Measurements from ENCODE around the gene SIK3.

SIK3 gene

GRCh38 chr11:116994195-116994594 lies 104.0 kb downstream of the SIK3 start:
- H3K36me3 Mint-ChIP-seq, result peaks cover 5% of the 10 kb centered on the region

DNA sequence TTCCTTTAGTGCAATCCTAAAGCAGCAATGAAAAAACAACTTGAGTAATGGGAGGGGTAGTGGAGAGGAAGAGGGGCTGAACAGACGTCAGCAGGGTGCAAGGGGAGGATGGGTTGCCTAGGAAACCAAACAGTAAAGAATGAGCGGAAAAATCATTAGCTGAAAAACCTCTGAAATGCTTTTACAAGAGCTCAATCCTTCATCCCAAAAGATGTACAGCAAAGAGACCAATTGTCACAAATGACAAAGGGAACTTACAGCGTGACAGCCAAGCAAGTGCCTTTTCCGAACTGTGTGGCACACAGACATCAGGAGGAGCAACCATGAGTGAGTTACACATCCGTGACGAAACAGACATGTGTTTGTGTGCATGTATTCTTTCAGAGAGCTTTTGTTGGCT lies 104.6 kb downstream of the SIK3 start:
- Mint-ChIP-seq H3K27ac (peak overlapping the region; percentile 78), H3K4me3 (peak overlapping the region; percentile 13), H3K4me1 (peaks cover 69% of the 10 kb centered on the region), H3K36me3 (peaks cover 5% of the 10 kb centered on the region), H3K9me3 (no peaks in the 10 kb centered on the region)
- ATAC-seq (peak; percentile 61), DNase-seq (ENCODE audit: low spot score in 2 of 2) (no peak)

More at GRCh38 chr11:116994195-116994594, 104.0 kb downstream of the SIK3 start:
- peak overlapping the region; percentile 78 for H3K27ac Mint-ChIP-seq
- H3K9me3 Mint-ChIP-seq, result no peaks in the 10 kb centered on the region
- ATAC-seq, result no peak
- H3K4me3 Mint-ChIP-seq, result no peak overlapping the region
- peaks cover 65% of the 10 kb centered on the region for H3K4me1 Mint-ChIP-seq
- DNase-seq (ENCODE audit: low spot score in 2 of 2), result no peak

- ATAC-seq (no peak), DNase-seq (ENCODE audit: low spot score in 2 of 2) (no peak)
- Mint-ChIP-seq H3K27ac (peak overlapping the region; percentile 78), H3K4me3 (no peak overlapping the region), H3K4me1 (peaks cover 79% of the 10 kb centered on the region), H3K36me3 (peaks cover 10% of the 10 kb centered on the region), H3K9me3 (no peaks in the 10 kb centered on the region)
Measured at GRCh38 chr11:116991491-116991890, 106.7 kb downstream of the SIK3 start.

GRCh38 chr11:116990811-116991210 lies 107.4 kb downstream of the SIK3 start:
- Mint-ChIP-seq H3K36me3 (peaks cover 10% of the 10 kb centered on the region), H3K27ac (no peak overlapping the region), H3K4me3 (no peak overlapping the region), H3K4me1 (peaks cover 86% of the 10 kb centered on the region), H3K9me3 (no peaks in the 10 kb centered on the region)
- DNase-seq (ENCODE audit: low spot score in 2 of 2), result no peak
- no peak for ATAC-seq

GRCh38 chr11:116990061-116990473 lies 108.2 kb downstream of the SIK3 start:
- peak; percentile 33 for ATAC-seq
- H3K36me3 Mint-ChIP-seq, result peaks cover 10% of the 10 kb centered on the region
- H3K27ac Mint-ChIP-seq, result no peak overlapping the region
- H3K4me3 Mint-ChIP-seq, result no peak overlapping the region
- no peak for DNase-seq (ENCODE audit: low spot score in 2 of 2)
- H3K9me3 Mint-ChIP-seq, result no peaks in the 10 kb centered on the region
- H3K4me1 Mint-ChIP-seq, result peaks cover 87% of the 10 kb centered on the region

GRCh38 chr11:116989184-116989583 lies 109.0 kb downstream of the SIK3 start:
- H3K9me3 Mint-ChIP-seq, result no peaks in the 10 kb centered on the region
- DNase-seq (ENCODE audit: low spot score in 2 of 2) (no peak), ATAC-seq (no peak)
- peaks cover 88% of the 10 kb centered on the region for H3K4me1 Mint-ChIP-seq
- peak overlapping the region; percentile 0 for H3K4me3 Mint-ChIP-seq
- H3K36me3 Mint-ChIP-seq, result peaks cover 6% of the 10 kb centered on the region
- peak overlapping the region; percentile 16 for H3K27ac Mint-ChIP-seq

- Mint-ChIP-seq H3K9me3 (no peaks in the 10 kb centered on the region), H3K4me3 (peak overlapping the region; percentile 51), H3K4me1 (peaks cover 80% of the 10 kb centered on the region), H3K36me3 (peaks cover 6% of the 10 kb centered on the region), H3K27ac (peak overlapping the region; percentile 65)
- ATAC-seq (peak; percentile 85), DNase-seq (ENCODE audit: low spot score in 2 of 2) (no peak)
Measured at GRCh38 chr11:116986521-116987105, 111.6 kb downstream of the SIK3 start.

DNA sequence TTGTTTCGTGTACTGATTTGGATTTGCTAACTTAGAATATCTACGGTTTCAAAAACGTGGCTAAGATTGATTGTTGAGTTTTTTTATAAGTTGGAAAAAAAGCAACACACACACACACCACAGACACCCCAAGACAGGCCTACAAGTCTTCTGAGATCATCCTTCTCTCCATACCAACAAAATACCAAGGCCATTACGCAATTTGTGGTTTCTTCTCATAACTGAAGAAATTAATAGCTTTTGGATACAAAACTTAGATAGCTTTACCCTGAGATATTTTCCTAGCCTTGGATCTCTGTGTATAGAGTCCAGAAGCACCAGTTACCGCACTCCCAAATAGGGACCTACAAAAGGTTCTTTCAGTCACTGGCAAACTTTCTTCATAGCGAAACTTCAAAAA lies 113.6 kb downstream of the SIK3 start:
- DNase-seq (ENCODE audit: low spot score in 2 of 2) (no peak), ATAC-seq (no peak)
- no peak overlapping the region for H3K4me3 Mint-ChIP-seq
- no peaks in the 10 kb centered on the region for H3K9me3 Mint-ChIP-seq
- H3K36me3 Mint-ChIP-seq, result peaks cover 6% of the 10 kb centered on the region
- peak overlapping the region; percentile 40 for H3K27ac Mint-ChIP-seq
- peaks cover 82% of the 10 kb centered on the region for H3K4me1 Mint-ChIP-seq

DNA sequence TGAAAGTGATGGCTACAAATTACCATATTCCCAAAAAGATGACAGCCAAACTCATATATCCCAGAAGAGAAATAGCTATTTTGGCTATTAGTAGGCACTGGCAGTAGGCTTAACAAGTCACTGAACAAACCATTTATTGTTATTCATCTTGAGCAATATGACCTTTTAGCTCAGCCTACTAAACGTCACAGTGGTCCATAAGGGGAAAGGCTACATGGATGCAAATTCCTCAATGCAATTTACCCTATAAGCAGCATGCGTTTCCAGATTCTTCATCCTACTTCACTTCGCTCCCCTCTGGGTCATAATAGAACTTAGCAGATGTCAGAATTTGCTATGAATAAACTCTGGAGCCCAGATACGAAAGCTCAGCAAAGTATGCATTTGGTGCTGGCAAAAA lies 114.0 kb downstream of the SIK3 start:
- Mint-ChIP-seq H3K4me3 (no peak overlapping the region), H3K36me3 (peaks cover 9% of the 10 kb centered on the region), H3K9me3 (no peaks in the 10 kb centered on the region), H3K27ac (peak overlapping the region; percentile 40), H3K4me1 (peaks cover 82% of the 10 kb centered on the region)
- ATAC-seq (no peak), DNase-seq (ENCODE audit: low spot score in 2 of 2) (no peak)

GRCh38 chr11:116981266-116981885 lies 116.9 kb downstream of the SIK3 start:
- DNase-seq (ENCODE audit: low spot score in 2 of 2) (no peak), ATAC-seq (no peak)
- peaks cover 19% of the 10 kb centered on the region for H3K36me3 Mint-ChIP-seq
- H3K9me3 Mint-ChIP-seq, result no peaks in the 10 kb centered on the region
- H3K4me3 Mint-ChIP-seq, result no peak overlapping the region
- peaks cover 66% of the 10 kb centered on the region for H3K4me1 Mint-ChIP-seq
- peak overlapping the region; percentile 75 for H3K27ac Mint-ChIP-seq

DNA sequence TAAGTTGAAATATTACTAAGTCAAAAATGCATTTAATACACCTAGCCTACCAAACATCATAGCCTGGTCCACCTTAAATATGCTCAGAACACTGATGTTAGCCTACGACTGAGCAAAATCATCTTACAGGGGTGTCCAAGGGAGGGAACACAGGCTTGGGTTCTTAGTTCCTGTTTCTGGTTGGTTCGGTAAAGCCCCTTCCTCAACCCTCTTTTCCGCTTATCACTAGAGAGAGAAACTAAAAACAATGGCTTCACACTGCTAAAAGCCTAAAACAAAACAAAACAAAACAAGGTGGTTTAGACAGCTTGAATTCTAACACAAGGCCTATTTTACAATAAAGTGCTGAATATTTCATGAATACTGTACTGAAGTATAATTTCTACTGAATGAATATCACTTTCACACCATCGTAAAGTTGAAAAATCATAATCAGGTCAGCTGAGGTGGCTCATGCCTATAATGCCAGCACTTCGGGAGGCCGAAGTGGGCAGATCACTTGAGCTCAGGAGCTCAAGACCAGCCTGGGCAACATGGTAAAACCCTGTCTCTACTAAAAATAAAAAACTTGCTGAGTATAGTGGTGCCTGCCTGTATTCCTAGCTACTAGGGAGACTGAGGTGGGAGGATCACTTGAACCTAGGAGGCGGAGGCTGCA lies 118.0 kb downstream of the SIK3 start:
- ATAC-seq, result peak; percentile 48

DNA sequence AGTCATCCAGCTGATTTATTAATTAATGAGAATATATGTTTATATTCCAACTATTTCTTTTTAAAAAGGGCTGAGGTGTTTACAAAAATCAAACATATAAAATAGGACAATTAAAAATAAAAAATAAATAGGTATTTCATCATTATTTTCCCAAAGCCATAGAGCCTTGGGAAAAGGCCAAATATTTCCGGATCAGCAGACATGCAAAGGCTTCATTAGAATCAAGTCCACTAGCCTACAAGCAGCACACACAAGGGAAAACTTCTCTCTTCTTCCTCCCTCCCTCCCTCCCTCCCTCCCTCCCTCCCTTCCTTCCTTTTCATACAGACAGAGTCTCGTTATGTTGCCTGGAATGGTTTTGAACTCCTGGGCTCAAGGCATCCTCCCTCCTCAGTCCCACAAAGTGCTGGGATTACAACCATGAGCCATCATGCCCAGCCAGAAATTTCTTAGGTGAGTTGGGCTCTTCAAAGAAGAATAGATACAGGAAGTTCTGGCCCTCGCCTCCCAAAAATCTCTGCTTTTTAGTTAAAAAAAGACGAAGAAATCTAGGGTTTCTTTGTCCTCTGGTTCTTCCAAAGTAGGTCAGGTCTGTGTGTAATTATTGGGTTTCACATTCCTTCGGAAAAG lies 121.2 kb downstream of the SIK3 start:
- Mint-ChIP-seq H3K4me3 (no peak overlapping the region), H3K4me1 (peaks cover 46% of the 10 kb centered on the region), H3K27ac (peak overlapping the region; percentile 50), H3K36me3 (peaks cover 19% of the 10 kb centered on the region), H3K9me3 (no peaks in the 10 kb centered on the region)
- ATAC-seq, result no peak
- no peak for DNase-seq (ENCODE audit: low spot score in 2 of 2)

More for the DNA sequence above, 118.0 kb downstream of the SIK3 start:
- no peaks in the 10 kb centered on the region for H3K9me3 Mint-ChIP-seq
- peak overlapping the region; percentile 75 for H3K27ac Mint-ChIP-seq
- peaks cover 55% of the 10 kb centered on the region for H3K4me1 Mint-ChIP-seq
- peaks cover 19% of the 10 kb centered on the region for H3K36me3 Mint-ChIP-seq
- peak overlapping the region; percentile 46 for H3K4me3 Mint-ChIP-seq
- no peak for DNase-seq (ENCODE audit: low spot score in 2 of 2)

- no peak overlapping the region for H3K4me3 Mint-ChIP-seq
- H3K27ac Mint-ChIP-seq, result no peak overlapping the region
- peaks cover 39% of the 10 kb centered on the region for H3K4me1 Mint-ChIP-seq
- no peak for ATAC-seq
- H3K36me3 Mint-ChIP-seq, result peaks cover 19% of the 10 kb centered on the region
- H3K9me3 Mint-ChIP-seq, result no peaks in the 10 kb centered on the region
- DNase-seq (ENCODE audit: low spot score in 2 of 2), result no peak
Measured at GRCh38 chr11:116975661-116976060, 122.6 kb downstream of the SIK3 start.

DNA sequence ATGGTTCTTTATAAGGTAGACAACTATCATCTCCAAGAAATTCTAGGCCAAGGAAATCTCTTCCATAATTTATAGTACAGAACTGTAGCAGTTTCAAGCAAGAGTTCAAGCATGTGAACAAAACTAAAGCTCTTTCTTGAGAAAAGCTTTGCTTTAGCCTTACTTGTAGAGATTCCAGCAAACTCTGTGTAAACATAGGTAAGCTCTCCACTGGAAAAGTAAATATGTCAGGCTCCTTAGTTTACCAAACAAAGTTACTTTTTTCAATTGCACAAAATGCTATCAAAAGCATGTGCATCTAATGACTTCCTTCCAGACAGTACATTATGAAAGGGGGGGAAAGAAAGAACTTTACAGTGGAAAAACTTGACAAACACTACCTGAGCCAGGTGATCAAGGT lies 125.0 kb downstream of the SIK3 start:
- ATAC-seq (no peak), DNase-seq (ENCODE audit: low spot score in 2 of 2) (no peak)
- H3K36me3 Mint-ChIP-seq, result peaks cover 17% of the 10 kb centered on the region
- H3K4me1 Mint-ChIP-seq, result peaks cover 33% of the 10 kb centered on the region
- no peak overlapping the region for H3K4me3 Mint-ChIP-seq
- H3K27ac Mint-ChIP-seq, result no peak overlapping the region
- H3K9me3 Mint-ChIP-seq, result no peaks in the 10 kb centered on the region

- Mint-ChIP-seq H3K9me3 (no peaks in the 10 kb centered on the region), H3K36me3 (peaks cover 14% of the 10 kb centered on the region), H3K27ac (no peak overlapping the region), H3K4me3 (no peak overlapping the region), H3K4me1 (peaks cover 31% of the 10 kb centered on the region)
- ATAC-seq, result no peak
- no peak for DNase-seq (ENCODE audit: low spot score in 2 of 2)
Measured at GRCh38 chr11:116972691-116973090, 125.5 kb downstream of the SIK3 start.

Measured in stimulated activated effector memory CD8-positive, alpha-beta T cell treated with anti-CD3 and anti-CD28 coated beads, Interleukin-12 subunit alpha, Interleukin-12 subunit beta, amount 100 ng/mL, for 72 hours (primary cell).